GM21717 (cell line): ENCODE measurements around the gene NIT2.
A peak's percentile ranks its signal among the peaks of the same experiment; 100 is the strongest.

ENCODE experiments used
- ATAC-seq: cut with Tn5 transposase; IDR thresholded peaks from one replicate; pipeline ENCODE4 v1.9.1; 2021; ENCODE audit warnings: mild to moderate bottlenecking, moderate library complexity; ENCODE audit not compliant: unreplicated experiment

The NIT2 gene

DNA sequence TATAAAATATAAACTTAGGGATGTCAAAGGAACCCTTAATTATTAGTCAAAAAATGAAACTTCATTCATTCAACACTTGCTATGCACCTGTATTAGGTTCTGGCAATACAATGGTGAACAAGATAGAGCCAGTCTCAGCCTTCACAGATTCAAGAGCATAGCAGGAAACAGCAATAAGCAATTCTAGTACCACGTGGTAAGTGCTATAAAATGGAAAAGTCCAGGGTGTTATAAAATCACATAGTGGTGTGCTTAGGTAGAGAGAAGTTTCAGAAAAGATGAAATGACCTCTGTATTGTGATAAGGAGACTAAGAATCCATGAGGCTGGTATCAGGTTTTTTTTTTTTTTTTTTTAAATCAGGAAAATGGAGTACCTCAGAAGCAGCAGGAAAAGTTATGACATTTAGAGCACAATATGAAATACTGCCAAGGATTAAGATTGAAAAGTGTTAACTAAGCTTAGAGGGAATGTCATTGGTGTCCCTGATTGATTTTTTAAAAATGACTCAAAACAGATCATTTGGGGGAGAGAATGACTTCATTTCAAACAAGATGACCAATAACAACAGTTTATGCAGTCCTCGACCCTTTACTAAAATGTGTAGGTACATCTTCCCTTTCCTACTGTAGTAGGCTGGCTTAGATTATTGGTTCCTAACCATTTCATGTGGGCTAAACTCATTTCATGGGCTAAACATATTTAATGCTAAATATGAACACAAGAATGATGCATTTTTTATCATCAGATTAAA, 61.3 kb downstream of the NIT2 start:
- ATAC-seq = no peak

DNA sequence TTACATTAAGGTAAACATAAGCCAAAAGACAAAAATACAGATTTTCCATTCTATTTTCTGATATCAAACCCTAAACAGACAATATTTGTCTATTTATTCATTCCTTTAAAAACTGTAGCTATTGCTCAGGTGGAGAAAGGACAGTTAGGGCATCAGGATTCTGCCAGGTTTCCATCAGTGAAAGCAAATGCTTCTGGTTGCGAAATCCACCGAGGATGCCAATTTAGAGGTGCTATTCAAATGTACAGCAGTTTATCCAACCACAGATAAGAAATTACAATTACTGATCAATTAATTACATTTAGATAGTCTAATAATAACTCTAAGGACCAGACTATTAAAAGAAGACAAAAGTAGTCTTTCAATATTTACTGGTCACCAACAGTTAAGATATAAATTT, 62.4 kb downstream of the NIT2 start:
- ATAC-seq = no peak

DNA sequence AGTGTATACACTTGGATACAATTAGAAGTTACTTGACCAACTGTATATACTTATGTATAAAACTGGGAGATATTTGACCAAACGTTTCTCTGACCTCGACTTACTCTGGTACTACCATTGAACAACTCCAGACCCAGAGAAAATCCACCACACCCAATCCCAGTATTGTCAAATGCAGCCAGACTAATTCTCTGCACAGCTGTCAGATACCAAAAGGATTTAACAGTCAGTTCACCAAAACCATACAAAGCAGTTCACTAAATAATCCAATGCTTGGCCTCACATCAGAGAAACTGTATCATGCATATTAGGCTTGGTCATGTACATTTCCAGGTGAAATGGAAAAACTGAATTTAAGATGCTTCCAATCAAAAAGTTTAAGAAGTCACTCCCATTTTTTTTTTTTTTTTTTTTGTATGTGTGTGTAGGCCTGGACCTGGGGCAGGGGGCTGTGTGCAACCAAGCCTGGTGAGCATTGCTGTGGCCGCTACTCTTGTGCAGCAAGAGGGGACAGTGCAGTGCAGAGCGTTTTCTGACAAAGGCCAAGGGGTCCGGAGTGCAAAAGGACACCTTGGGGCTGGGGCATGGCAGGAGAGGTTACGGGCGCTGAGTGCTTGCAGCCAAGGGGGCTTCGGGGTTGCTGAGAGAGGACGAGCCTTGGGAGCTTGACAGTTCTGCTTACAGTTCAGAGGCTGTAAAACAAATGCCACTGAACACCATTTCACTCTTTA, 64.9 kb downstream of the NIT2 start:
- ATAC-seq = no peak

DNA sequence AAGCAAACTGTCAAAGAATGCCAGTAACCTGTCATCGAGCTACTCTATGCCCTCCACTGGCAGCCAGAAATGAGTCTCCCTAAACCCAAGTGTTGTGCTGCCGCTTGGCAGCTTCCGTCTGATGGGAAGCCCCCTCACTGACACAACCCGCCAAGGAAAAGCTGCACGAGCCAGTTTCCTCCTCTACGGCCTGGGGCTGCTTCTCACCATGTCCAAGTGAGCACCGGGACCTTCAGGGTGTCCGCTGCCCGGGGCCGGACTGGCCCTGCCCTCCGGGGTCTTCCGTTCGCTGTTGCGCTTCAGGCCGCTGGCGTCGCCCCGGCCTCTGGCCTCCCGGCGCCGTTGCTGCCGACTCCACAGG, 65.8 kb downstream of the NIT2 start:
- ATAC-seq = peak; percentile 14

DNA sequence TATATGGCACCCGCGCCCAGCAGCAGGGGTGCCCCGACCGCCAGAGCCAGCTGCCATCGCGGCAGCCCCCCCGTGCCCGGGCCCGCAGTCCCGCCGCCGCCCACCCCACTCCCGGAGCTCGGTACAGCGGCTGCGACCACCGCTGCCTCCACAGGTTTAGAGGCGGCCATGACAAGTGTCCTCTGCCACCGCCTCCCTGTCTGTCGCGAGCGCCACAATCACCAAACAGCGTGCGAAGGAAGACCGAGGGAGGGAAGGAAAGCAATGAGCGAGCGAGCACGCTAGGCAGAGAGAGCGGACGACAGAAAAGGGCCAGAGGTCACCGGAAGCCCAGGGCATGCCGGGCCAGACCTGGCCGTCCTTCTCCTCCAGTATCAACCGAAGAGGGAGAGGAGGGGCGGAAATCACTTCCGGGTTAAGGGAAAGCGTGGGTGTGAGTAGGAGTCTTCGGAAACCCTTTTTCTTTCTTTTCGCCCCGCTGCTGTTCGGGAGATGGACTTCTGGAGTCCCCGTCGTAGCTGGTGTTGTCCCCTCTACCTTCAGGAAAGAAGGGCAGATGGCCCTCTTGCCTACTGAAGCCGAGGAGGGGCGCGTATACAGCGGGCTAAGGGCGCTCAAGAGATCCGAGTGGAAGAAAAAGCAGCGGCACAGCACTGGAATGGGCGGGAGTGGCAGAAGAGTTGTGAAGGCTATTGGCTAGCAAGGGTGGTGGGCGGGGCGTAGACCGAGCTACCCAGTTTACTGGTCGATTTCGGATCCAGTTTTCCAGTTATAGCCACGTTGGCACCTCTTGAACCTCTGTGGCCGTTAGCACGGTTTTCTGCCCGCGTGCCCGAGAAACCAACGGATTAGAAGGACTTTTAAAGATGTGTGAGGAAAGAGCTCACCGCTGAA, 66.5 kb downstream of the NIT2 start, which contains the start of the genes LNP1 and TOMM70:
LNP1 (plus strand) TSS at position 760 of the 894 bp plus-strand sequence. CDS start 28,191 bp downstream, outside the sequence.
TOMM70 (minus strand) TSS at position 310 of the 894 bp plus-strand sequence; CDS start at position 170, 140 bp downstream.
- peak; percentile 92 for ATAC-seq

DNA sequence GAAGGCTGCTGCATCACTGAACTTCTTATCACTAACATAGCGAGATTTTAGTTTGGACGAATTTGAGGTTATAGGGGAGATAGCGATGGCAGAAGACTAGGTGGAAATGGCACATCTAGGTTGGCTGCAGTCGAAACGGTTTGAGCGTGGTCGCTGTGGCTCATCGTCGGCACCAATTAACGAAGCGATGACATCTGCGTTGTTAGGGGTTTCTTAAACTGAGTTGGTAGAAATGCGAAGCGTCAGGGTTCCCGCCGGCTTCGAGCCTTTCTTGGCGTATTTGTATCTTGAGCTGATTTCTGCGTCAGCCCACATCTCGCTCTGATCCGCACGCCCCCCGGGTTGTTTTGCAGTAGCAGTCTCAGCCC, 67.1 kb downstream of the NIT2 start:
- ATAC-seq = peak; percentile 16

DNA sequence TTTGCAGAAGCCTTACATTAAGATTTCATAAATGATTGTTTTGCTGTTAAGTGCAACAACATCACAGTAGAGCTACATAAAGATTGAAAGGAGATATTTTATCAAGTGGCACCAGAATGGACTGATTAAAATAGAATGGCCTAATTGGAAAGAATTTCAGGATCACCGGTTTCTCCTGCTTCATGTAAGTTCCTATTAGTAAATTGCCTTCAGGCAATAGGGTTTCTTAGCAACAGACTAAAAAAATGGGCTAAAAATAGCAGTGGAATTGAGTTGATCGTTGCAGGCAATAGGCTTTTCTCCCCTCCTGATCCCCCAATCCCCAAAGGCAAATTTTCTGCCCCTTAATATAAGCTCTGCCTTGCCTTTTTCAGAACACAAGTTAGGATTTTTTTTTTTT, 67.7 kb downstream of the NIT2 start:
- ATAC-seq = no peak

DNA sequence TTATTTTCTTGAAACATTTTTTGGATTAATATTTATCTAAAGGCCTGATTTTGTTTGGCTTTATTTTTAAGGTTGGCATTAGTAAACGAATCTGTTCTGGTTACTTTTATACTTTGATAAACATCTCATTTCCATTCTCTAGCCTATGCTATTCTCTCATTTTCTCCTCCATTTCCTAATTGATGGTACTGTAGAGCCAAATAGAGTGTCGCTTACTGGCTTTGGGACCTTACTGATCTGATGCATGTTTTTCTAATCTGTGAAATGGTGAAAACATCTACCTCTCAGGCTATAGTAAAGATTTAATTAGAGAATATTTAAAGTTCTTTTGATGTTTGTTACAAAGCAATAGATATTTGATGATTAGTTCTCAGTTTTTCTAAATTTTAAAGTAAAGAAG, 68.3 kb downstream of the NIT2 start:
- no peak for ATAC-seq

DNA sequence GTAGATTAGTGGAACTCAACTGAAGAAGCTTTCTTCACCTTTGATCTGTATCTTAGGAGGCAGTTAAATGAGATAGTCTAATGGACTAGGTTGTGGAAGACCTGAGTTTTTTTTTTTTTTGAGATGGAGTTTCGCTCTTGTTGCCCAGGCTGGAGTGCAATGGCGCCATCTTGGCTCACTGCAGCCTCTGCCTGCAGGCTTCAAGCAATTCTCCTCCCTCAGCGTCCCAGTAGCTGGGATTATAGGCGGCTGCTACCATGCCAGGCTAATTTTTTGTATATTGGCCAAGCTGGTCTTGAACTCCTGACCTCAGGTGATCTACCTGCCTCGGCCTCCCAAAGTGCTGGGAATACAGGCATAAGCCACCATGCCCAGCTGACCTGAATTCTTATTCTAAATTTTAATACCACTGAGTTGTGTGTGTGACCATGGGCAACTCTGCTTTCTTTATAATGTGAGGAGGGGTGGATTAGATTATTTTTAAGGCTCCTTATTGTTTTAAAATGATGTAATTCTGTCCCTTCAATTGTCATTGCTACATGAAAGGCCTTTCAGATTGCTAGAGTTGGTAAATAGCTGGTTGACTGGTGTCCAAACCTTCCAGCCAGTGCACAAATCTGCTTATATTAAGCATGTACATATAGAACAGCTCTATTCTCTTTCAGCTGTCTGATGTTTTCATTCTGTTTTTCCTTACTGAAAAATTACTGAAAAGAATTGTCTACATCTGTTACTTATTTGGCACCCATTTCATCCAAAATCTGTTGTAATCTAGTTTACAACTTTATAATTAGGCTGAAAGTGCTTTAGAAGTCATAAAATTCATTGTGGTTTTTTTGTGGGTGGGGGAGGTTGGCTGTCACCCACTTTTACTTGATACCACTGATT, 69.0 kb downstream of the NIT2 start:
- ATAC-seq = no peak

DNA sequence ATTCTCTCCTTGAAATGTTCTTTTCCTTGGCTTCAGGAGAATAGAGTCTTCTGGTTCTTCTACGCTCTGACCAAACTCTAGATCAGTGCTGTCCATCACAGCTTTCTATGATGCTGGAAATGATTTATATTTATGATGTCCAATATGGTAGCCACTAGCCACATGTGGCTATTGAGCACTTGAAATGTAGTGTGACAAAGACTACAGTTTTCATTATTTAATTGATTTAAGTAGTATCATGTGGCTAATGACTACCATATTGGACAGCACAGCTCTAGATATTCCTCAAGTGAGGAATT, 69.6 kb downstream of the NIT2 start:
- no peak for ATAC-seq

DNA sequence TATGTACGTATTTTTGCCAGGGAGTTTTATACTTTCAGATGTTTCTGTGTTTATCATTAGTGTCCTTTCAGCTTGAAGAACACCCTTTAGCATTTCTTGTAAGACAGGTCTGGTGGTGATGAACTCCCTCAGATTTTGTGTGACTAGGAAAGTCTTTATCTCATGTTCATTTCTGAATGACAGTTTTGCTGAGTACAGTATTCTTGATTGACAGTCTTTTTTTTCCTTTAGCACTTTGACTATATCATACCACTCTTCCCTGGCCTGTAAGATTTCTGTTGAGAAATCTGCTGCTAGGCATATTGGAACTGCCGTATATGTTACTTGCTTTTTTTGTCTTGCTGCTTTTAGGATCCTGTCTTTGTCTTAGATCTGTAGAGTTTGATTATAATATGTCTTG, 72.6 kb downstream of the NIT2 start:
- ATAC-seq = no peak

DNA sequence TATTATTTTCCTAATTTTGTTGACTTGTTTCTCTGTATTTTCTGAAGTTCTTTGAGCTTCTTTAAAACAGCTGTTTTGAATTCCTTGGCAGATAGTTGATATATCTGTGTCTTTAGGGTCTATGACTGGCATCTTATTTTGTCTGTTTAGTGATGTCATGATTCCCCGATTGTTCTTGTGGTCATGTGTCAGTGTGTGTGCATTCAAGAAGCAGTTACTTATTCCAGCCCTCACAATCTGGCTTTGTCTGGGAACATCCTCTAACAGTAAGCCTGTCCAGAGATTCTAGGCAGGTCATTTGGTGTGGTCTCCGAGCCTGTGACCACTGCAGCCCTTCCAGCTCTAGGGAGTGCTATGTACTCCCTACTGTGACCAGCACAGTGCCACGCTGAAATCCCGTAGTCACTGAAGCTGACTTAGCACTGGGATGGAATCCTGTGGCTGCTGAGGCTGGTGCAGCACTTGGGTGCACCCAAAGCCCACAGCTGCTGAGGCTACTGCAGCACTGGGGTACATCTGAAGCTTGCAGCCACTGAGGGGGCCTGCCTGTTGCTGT, 73.5 kb downstream of the NIT2 start:
- no peak for ATAC-seq
